Measurements from ENCODE around the gene SLCO3A1.

SLCO3A1 gene

DNA sequence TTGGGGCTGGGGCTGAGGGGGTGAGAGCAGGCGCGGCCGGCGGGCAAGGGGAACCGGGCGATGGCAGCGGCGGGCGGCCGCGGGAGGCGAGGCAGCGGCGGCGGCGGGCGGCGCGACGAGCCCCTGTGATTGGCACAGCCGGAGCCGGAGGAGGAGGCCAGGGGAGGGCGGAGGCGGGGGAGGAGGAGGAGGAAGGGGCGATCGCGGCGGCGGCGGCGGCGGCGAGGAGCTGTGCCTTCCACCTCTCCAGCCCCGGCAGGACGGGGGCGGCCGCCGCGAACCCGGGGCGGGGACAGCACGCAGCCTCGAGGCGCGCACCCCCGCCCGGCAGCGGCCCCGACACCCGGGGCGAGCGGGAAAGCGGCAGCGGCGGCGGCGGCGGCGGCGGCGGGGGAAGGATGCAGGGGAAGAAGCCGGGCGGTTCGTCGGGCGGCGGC is at the start of gene SLCO3A1:
Gene SLCO3A1, plus strand, starts transcription at position 198 of the 437 bp plus-strand sequence.
- DNase-seq: peak; percentile 53 to 86 (median 70)

DNA sequence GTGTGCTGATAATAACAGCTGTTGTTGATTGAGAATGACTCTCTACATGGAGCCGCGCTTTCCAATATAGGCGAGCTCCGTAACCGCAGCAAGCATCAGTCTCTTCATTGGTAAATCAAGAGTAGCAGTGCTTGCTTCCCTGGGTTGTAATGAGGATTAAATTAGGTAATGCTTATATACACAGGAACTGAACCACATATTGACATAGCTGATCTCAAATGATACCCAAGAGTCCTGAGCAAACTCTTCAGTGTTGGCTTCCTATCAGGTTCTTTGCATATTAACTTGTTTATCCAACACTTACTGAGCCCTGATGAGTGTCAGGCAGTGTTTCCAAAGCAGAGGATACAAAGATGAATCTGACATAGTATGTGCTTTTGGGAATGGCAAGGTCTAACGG is 46.4 kb upstream of the SLCO3A1 start:
- DNase-seq: no peak

DNA sequence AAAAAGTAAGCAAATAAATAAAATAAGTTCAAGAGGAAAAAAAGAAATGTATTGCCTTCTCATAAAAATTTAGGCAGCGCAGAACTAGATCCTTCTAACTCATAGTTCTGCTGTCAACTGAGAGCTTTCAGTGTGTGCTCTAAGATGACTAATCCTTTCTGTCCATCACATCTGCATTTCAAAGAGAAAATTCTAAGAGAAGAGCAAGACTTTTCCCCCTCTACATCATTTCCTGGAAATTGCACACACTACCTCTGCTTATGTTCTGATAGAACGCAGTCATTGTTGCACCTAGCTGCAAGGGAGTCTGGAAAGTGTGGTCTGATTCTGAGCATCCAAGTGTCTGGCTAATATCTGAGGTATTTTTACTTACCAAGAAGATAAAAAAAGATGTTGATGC is 39.6 kb upstream of the SLCO3A1 start:
- no peak for DNase-seq

DNA sequence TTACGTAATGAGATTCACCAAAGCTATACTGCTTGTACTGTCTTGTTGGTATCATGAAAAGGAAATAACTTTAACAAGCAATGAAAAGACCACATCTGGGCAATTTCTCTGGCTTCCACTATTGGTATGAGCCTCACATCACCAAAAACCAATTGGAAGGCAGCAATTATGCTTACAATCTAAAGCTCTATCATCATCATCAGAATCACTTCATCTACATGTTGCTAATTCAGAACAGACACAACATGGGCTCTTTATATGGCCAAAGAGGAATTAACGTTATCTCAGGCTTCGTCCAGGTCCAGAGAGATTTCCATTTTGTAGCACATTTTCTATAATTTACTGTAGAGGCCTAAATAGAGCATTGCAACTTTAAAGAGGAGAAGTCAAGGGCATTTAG is 36.6 kb upstream of the SLCO3A1 start:
- no peak for DNase-seq

DNA sequence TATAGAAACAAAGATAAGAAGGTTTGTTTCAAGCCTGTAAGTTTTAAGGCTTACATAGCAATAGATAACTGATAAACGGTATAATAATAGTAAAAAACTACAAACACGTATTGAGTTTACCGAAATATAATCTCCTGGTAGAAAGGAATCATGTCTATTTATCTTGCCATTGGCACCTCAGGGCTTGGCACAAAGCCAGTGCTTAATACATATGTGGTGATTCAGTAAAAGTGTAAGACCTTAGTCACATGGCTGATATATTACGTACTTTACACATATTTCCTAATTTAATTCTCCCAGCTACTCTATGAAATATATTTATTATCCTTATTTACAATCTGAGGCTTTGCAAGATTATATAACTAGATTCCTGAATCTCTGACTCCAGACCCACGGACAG is 32.0 kb upstream of the SLCO3A1 start:
- DNase-seq: no peak

DNA sequence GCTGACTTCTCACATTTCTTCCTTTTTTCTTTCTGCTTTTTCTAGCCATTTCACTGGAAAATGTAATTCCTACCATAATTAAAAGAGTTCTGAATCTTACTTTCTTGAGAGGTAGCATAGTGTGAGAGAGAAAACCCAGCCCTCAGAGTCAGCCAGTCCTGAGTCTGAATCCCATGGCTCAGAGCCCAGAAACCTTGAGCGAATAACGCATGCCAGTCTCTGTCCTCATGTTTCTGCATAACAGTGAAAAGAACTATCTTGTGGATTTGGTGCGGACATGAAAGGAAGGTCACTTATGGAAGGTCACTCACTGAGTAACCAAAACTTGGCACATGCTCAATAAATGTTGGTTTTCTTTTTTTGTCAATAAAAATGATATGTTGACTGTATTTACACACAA is 29.3 kb upstream of the SLCO3A1 start:
- DNase-seq: no peak

DNA sequence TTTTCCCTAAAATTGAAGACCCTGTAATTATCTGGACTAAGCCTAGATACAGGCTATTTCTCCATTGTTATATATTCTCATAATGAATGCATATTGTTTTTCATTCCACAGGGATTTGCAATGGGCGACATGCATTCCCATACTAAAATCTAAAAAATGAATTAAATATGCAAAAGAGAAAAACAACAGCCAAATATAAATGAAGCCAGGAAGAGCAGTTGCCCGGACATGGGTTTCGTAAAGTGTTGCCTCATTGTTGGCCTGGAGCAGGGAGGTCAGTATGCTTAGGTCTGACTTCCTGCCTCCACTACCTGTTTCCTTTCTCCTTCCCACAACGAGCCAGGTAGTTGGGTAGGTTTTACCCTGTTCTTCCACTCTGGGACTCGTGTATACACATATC is 27.1 kb upstream of the SLCO3A1 start:
- no peak for DNase-seq

DNA sequence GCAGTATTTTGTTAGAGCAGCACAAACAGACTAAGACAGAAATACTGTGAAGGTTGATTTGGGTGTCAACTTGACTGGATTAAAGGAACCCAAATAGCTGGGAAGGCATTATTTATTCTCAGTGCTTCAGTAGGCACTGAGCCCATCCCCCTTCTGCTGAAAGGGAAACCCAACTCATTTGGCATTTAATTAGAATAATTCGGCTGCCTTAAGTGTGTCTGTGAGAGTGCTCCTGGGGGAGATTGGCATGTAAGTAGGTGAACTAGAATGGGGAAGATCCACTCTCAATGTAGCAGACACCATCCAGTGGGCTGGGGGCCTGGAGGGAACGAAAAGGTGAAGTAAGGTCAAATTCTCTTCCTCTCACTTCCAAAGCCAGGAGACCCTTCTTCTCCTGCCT is 20.5 kb upstream of the SLCO3A1 start:
- DNase-seq: no peak

DNA sequence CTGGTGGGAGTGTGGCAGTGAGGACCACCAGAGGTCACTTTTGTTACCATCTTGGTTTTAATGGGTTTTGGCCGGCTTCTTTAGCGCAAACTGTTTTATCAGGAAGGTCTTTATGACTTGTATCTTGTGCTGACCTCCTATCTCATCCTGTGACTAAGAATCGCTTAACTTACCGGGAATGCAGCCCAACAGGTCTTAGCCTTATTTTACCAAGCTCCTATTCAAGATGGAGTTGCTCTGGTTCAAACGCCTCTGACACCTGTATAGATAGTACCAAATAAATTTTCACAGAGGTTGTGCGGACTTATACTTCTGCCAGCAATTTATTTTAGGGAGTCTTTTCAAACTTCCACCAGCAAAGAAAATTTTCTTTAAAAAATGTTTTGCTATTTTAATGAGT is 13.6 kb upstream of the SLCO3A1 start:
- no peak for DNase-seq

DNA sequence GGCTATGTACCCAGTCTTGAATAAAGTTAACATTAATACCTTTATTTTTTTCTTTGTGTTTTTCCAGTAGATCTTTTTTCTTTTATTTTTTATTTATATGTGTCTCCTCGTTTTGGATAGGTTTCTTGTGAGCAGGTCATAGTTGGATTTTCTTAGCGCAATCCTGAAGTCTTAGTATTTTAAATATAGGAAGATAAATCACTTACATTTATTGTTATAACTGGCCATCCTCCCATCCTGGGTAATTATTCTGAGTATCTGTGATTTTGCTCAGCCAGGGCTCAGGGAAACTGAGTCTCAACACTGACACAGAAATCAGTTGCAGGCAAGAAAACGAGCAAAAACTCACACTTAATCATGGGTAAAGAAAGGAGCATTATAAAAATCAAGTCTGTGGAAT is 11.6 kb upstream of the SLCO3A1 start:
- no peak for DNase-seq

DNA sequence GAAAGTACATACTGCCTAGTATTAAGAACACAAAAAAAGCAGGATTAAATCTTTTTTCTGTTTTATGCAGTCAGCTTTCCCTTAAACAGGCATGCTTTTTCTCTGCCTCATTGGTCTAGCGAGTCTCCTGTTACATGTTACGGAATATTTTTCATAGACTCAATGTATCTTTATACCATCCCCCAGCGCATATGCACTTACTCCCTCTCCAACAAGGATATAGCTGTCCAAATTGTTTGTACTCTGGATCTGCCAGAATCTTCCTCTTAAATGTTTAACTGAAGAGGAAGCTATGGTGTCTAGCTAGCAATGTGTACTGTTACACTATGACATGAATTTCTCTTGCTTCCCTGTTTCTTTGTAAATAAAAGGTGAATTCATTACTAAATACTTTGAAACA is 9.2 kb upstream of the SLCO3A1 start:
- DNase-seq: no peak

DNA sequence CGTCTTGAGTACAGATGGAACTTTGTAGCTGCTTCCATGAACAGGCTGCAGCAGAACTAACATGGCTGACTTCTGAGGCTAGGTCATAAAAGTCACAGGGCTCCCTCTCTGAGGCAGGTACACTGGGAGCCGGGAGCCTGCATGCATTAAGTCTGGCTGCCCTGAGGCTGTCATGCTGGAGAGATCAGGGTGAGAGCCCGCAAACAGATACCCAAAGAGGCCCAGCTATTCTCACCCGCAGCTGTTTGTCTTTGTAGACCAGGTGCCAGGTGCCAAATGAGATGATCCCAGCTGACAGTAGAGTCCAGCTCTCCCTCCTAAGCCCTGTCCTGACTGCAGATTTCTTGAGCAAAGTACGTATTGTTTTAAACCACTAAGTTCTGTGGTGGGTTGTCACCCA is 8.6 kb upstream of the SLCO3A1 start:
- no peak for DNase-seq

DNA sequence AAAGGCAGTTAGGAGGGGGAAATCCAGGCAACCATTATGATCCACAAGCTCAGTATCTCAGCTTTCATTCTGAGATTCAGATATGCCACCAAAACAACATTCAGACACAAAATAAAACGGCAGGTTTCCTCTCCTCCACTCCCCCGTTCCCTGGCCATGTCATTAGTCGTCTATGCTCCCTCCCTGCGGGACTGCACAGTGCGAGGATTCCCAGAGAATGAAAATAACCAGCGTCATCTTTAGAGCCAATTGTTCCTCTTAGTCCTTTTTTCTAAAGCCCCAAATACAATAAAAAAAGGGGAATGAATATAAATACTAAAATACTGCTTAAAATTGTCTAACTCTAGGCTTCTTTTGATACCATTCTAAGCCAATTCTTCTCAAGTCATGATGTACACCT is 7.8 kb upstream of the SLCO3A1 start:
- DNase-seq: no peak

DNA sequence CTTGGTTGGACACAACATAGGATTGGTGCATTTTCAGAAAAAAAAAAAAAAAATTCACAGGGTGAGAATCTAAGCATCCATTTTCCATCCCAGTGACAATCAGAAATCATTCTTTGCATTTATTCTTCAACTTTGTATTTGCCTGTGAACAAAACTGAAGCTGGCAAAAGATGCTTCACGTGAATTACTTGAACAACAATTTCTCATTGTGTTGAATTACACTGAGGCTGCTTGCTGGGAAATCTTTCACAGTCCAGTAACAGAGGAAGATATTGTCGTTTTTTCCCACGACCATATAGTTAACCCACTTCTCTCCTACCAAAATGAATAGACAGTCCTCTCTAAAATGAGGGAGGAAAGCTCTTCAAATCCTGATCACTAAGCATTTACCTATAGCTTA is 4.3 kb upstream of the SLCO3A1 start:
- DNase-seq: no peak

DNA sequence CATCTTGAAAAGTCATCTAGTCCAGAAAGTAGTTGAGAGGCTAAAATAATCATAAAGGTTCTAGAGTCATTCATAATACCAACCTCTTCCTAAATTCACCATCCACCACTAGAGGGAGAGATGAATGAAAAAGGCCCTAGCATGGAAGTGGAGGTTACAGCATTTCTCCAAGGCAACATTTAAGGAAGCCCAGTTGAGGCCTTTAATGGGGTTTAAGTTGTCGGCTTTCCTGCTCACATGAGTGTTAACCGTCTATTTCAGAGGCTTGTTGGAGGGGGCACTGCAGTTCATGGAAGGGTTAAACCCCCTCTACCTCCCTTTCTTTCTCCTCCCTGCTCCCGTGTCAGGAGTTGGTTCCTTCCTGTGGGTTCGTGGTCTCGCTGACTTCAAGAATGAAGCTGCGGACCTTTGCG is 3.8 kb upstream of the SLCO3A1 start:
- DNase-seq: peak in 3 of 6 experiments; percentile 10 to 61 (median 42)

DNA sequence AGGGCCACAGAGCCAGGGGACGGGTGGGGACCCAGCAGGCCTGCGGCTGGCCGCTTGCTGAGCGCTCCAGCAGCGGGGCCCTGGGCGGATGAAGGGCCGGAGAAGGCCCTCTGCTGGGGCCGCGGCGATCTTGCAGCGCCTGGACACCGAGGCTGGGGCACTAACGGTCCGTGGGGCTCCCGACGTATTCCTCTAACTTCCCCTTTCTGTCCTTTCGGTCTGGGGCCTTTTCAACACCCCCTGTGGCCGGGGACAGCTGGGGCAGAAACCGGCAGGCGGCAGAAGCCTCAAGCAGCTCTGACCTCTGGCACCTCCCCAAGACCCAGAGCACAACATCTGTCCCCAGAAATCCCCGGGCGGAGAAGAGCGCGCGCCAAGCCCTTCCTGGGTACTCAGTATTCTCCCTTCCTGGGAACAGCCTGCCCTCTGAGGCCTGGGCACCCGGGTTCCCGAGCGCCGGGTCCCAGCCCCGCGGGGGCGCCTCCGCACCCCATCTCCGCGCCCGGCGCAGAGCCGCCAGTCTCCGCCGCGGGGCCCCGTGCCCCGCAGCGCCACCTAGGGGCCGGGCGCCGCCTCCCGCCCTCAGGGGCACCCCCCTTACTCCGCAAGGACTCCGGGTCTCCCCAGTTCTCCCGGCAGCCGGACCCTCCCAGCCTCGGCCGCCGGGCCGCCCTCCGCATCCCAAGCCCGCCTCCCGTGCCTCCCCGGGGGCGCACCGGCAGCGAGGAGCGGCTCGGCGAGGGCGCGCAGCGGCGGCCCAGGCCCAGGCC is 582 bp upstream of the SLCO3A1 start:
- DNase-seq: peak; percentile 51 to 86 (median 69)

DNA sequence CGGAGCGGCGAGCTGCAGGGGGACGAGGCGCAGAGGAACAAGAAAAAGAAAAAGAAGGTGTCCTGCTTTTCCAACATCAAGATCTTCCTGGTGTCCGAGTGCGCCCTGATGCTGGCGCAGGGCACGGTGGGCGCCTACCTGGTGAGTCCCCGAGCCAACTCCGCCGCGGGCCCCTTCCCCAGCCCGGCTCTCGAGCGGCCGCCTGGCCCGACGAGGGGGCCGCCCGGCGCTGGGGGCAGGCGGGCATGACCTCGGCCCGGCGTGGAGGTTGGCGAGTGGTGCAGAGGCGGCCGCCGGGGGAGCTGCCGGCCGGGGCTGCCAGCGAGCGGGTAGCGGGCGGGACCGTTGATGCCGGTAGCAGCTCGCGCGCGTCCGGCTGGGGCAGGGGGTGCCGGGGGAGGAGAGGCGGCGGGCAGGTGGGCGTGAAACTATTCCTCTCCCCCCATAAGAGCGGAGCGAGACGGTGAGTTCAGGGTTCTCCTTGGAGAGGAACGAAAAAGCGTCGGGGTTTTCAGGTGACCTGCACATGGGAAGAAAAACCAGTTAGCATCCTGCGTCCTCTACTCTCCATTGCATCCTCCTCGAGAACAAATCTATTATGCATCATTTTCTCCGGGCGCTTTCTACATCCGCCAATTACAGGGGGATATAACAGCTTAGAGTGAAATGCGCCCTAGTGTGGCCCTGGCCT is 585 bp downstream of the SLCO3A1 start:
- DNase-seq: peak in 4 of 6 experiments; percentile 6 to 62 (median 42)

DNA sequence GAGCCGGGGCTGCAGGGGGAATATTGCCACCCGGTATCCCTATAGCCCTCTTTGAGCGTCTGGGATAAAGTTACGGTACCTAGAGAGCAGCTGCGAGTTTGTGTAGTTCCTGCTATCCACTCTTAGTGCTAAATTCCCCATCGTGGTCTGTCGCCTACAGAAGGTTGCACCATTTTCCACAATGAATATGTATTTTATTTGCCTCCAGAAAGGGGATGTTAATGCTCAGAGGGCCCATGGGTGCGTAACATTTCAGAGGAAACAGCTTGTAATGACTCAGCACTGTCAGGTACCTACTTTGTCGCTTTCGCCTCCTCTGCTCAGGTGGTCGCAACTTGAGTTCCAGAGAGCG is 1.1 kb downstream of the SLCO3A1 start:
- peak in 2 of 6 experiments; percentile 11 to 30 for DNase-seq

DNA sequence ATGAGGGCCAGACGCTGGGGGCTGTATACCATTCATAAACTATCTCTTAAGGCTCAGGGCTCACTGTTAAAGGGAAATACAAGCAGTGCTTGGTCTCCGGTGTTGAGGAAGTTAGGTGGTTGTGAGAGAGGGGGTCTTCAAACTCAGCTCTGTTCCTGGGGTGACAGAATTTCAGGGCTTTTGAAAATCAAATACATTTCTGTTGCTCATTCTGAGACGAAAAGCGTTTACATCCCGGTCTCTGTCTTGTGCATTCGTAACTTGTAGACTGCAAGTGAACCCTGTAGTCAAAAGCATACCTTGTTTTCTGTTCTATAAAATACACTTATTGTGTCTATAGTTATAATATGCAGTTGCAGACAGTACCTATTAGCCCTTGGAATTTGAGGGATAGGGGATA is 1.7 kb downstream of the SLCO3A1 start:
- no peak for DNase-seq

DNA sequence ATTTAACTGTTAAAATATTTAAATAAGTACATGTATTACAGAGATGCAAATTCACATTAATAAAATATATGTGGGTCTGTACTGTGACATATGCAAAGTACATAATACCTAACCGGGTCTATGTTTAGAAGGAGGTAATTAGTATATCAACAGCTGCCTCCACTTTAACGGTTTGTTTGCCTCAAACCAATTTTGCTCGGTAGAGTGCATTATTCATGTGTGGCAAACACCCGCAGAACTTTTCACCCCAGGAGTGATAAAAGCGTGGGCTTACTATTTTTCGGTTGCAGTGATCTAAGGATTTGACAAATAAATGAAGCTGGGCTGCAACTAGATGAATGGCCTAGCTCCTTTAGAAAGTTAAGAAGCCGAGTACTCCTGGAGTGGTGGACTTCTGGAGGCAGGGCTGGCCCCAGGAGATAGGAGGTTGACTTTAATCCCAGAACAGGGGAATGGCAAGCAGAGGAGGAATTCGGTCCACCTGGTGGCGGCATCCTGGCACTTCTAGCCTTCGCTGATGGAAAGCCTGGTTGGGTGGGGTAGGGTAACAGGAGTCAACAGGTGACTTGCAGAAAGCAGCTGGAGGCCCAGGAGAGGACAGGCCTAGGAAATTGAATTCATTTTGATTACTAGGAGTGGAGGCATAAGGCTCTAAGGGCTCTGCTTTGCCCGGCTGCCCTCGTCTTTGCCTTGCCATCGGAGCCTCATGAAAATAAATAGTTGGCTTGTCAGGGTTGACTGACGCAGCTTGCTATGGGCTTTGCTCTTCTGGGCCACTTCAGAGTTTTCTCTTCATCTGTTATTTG is 2.4 kb downstream of the SLCO3A1 start:
- DNase-seq: no peak

DNA sequence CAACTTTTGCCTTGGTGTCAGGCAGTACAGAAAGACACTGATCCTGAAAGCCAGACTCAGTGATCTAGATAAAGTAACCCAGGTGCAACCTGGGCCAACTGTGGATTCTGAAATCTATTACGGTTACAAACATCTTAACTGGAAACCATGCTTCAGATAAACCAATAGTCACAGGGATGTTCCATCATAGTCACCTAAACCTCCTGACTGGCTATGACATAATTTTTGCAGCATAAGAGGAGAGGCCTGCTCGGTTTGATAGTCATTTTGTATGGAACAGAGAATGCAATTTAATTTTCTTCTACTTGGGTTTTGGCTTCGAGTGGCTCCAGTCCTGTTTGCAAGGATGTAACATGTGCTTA is 3.7 kb downstream of the SLCO3A1 start:
- DNase-seq: peak in 2 of 6 experiments; percentile 23 to 48

DNA sequence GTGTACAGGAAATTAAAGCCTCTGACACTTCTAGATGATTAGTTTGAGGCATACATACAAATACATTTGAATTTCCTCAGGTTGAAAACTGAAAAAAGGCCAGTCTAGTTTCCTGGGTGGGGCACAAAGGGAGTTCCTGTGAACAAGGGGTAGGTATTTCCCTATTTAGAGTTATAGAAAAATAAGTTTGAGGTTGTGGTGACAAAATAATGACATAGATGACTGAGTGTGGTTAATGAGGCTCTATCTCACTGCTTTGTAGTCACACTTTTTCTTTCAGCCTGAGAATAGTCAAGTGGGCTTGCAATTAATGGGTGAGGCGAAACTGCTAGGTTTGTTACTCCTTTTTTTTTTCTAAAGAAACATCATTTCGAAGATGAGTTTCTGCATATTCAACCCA is 4.3 kb downstream of the SLCO3A1 start:
- peak in 4 of 6 experiments; percentile 17 to 84 (median 65) for DNase-seq

DNA sequence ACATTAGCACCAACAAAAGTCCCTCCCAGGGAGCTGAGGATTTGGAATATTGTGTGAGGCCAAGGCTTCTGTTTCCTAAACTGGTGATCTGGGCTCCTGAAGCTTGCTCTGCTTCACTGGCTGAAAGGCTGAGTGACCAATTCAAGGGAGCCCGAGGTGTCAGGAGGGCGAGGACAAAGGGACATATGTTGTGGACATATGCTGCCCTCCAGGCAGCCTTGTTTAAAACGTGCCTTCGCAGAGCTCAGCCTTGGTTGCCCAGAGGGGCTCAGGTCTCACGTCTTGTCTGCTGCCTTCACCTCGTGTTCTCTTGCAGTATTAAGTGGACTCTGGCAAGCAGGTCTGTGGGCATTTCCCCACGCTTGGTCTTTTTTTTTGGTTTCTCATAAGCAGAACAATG is 7.0 kb downstream of the SLCO3A1 start:
- DNase-seq: no peak

DNA sequence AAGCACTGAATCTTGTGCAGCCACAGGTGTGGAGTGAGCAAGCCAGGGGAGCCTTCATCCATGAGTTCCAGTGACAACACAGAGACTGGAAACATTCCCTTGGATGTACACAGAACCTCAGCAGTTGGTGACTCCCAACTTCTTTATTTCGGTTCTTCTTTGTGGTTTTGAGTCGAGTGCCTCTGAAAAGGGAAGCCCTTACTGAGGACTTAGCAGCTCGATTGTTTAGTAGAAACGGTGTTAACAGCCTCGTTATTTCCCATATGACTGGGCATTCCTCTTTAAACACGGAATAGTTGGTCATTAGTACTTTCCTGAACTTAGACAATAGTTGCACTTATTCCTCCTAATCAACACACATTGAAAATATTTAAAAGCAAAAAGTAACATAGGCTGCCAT is 7.7 kb downstream of the SLCO3A1 start:
- no peak for DNase-seq
